Upper lobe of left lung (tissue), 6 donors: ENCODE data around the gene CELF5. TPM values are rescaled to one million over a fixed set of nuclear protein-coding genes. Genes with fewer than 3 reads are reported as not detected.

Experiments used
- ATAC-seq, 2 donors: fragments of 200-7000 bp; cut with Tn5 transposase; one replicate each; pipeline ENCODE4 v1.9.1; 2022; ENCODE audit warnings: mild to moderate bottlenecking in 2 of 2, moderate library complexity in 2 of 2; ENCODE audit not compliant: low FRiP score in 2 of 2
- DNase-seq, 2 donors: peaks; one replicate each; pipeline ENCODE4 v3.0.0-alpha.2; 2019 to 2020
- H3K27ac ChIP-seq, 4 donors: fragments of 200-600 bp; sonication (generic); one replicate each; pipeline ENCODE4 v1.5.1; 2016 to 2019
- H3K27me3 ChIP-seq, 4 donors: fragments of 200-600 bp; sonication (generic); one replicate each; pipeline ENCODE4 v1.5.1; 2017 to 2019
- H3K36me3 ChIP-seq, 4 donors: fragments of 200-600 bp; sonication (generic); one replicate each; pipeline ENCODE4 v1.5.1; 2016 to 2019
- H3K4me1 ChIP-seq, 4 donors: fragments of 200-600 bp; sonication (generic); one replicate each; pipeline ENCODE4 v1.5.1; 2018 to 2019
- H3K4me3 ChIP-seq, 4 donors: fragments of 200-600 bp; sonication (generic); one replicate each; pipeline ENCODE4 v1.5.1; 2017 to 2019; ENCODE audit warnings: mild to moderate bottlenecking in 2 of 4, moderate library complexity in 1 of 4
- H3K9me3 ChIP-seq, 4 donors: fragments of 200-600 bp; sonication (generic); one replicate each; pipeline ENCODE4 v1.5.1; 2018 to 2019
- EP300 ChIP-seq, 4 donors: sonication (generic); formaldehyde crosslinking; IDR thresholded peaks; one replicate each; pipeline ENCODE4 v1.5.1; 2017; ENCODE audit warnings: antibody characterized with exemption in 4 of 4, control low read depth in 2 of 4
- POLR2A ChIP-seq, 4 donors: fragments of 450-650 bp; IDR thresholded peaks; one replicate each; pipeline ENCODE4 v1.5.1; 2016 to 2017; ENCODE audit warnings: antibody characterized with exemption in 4 of 4, mild to moderate bottlenecking in 2 of 4
- POLR2AphosphoS5 ChIP-seq, 2 donors: sonication (generic); formaldehyde crosslinking; IDR thresholded peaks; one replicate each; pipeline ENCODE4 v1.5.1; 2017; ENCODE audit warnings: antibody characterized with exemption in 2 of 2
- WGBS, 2 donors: methylation state at CpG; one replicate each; pipeline ENCODE4 v1.1.5; 2017 to 2018; 5-methylcytosine and 5-hydroxymethylcytosine counted together
- total RNA-seq, 6 donors: library from RNA; depleted of rRNA in 4 of 6; stranded (reverse); fragments of >200 nt in 4 of 6; gene quantifications; one replicate each; pipeline versions ENCODE4 v1.1.0 to v1.2.1, GENCODE V29; 2016 to 2021
- TF ChIP-seq, protein P1 (sequence below), 6 experiments: fragments of 450-650 bp in 4 of 6; fragments of 200-600 bp in 2 of 6; sonication (generic) in 2 of 6; IDR thresholded peaks; one replicate each; pipeline ENCODE4 v1.5.1; 2016 to 2019; ENCODE audit warnings: antibody characterized with exemption in 6 of 6
- donor health status: DM: no; HTN: no; CAD: no; lungs with moderate emphysema.
- donor health status: DM: no; HTN: yes; CAD: no; lungs with severe emphysema.

CELF5 gene
- total RNA-seq, 6 donors from 2014 or later = 0.49 to 0.76 TPM; not detected in 4

DNA sequence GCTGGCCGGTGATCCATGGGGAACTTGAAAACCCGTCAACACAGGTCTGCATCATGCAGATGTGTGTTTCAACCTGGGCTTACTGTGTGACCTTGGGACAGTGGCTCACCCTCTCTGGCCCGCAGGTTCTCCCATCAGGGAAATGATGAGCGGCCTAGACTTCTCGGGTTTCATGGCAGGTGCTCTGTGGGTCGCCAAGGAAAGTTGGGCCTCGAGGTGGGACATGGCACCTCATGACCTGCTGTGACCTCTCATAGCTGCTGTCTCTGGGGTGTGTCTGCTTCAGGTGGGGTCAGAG, 91.2 kb downstream of the CELF5 start:
- TF ChIP-seq, protein P1, sequence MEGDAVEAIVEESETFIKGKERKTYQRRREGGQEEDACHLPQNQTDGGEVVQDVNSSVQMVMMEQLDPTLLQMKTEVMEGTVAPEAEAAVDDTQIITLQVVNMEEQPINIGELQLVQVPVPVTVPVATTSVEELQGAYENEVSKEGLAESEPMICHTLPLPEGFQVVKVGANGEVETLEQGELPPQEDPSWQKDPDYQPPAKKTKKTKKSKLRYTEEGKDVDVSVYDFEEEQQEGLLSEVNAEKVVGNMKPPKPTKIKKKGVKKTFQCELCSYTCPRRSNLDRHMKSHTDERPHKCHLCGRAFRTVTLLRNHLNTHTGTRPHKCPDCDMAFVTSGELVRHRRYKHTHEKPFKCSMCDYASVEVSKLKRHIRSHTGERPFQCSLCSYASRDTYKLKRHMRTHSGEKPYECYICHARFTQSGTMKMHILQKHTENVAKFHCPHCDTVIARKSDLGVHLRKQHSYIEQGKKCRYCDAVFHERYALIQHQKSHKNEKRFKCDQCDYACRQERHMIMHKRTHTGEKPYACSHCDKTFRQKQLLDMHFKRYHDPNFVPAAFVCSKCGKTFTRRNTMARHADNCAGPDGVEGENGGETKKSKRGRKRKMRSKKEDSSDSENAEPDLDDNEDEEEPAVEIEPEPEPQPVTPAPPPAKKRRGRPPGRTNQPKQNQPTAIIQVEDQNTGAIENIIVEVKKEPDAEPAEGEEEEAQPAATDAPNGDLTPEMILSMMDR (IDR thresholded peaks at IDR 0.05) = no peak
- no peaks in the 10 kb centered on the region for H3K9me3 ChIP-seq
- H3K27ac ChIP-seq = no peak overlapping the region
- 80 to 87% methylated on average over 2 to 7 of the region's 7 CpGs for WGBS, 2 donors
- H3K4me1 ChIP-seq = no peaks in the 10 kb centered on the region
- ATAC-seq (no peak), DNase-seq (no peak)
- no peaks in the 10 kb centered on the region for H3K36me3 ChIP-seq
- H3K4me3 ChIP-seq = no peak overlapping the region
- peaks cover 0 to 16% (median 3%) of the 10 kb centered on the region in 4 donors for H3K27me3 ChIP-seq

DNA sequence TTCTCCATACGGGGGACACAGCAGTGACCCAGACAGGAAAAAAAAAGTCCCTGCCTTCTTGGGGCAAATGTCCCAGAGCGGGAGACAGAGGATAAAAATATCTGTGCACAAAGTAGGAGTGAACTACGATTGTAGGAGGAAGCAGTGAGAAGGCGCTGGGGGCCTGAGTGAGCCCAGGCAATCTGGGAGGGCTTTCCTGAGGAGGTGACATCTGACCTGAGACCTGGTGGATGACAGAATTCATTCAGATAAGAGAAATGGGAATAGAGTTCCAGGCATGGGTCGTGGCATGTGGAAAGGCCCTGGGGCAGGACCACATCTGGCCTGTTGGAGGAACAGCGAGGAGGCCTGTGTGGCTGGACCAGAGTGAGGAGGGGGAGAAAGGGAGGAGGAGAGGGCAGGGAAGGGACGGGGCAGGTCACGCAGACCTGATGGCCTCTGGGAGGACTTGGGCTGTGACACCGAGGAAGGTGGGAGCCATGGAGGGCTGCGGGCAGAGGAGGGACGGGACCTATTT, 91.7 kb downstream of the CELF5 start:
- Histone ChIP-seq H3K36me3 (no peaks in the 10 kb centered on the region), H3K27ac (no peak overlapping the region), H3K4me3 (no peak overlapping the region), H3K9me3 (no peaks in the 10 kb centered on the region), H3K4me1 (no peaks in the 10 kb centered on the region), H3K27me3 (peaks cover 0 to 16% (median 3%) of the 10 kb centered on the region in 4 donors)
- no peak for ATAC-seq
- 80 to 81% methylated on average over 11 of the region's 11 CpGs for WGBS, 2 donors
- no peak for TF ChIP-seq POLR2AphosphoS5 (IDR thresholded peaks at IDR 0.05)
- no peak for TF ChIP-seq POLR2A (IDR thresholded peaks at IDR 0.05)
- no peak for TF ChIP-seq EP300 (IDR thresholded peaks at IDR 0.05)
- TF ChIP-seq, protein P1 (IDR thresholded peaks at IDR 0.05) = no peak
- DNase-seq = no peak

DNA sequence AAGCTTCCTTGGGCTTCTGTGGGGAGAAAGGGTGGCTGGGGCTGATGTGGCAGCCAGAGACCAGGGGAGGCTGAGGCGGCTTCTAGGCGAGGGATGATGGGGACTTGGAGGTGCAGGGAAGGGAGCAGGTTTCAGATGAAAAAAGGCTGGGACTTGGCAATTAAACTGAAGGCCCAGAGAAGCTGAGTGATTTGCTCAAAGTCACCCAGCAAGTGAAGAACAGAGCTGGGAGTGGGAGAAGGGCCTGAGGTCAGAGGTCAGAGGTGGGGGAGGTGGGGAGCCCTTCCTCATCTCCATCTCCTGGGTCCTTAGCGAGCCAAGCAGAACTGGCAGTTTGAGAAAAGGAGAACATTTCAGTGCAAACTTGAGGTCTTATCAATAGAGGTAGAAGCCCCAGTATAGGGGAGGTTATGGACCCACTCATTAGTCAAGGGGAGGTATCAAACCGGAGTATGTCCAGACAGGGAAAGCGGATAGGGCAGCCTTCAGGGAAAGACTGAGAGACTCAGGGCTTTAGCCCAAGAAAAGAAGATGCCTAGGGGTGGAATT, 92.3 kb downstream of the CELF5 start:
- TF ChIP-seq POLR2AphosphoS5 (IDR thresholded peaks at IDR 0.05) (no peak), EP300 (IDR thresholded peaks at IDR 0.05) (no peak), POLR2A (IDR thresholded peaks at IDR 0.05) (no peak)
- TF ChIP-seq, protein P1 (IDR thresholded peaks at IDR 0.05) = no peak
- Histone ChIP-seq H3K36me3 (no peaks in the 10 kb centered on the region), H3K4me1 (no peaks in the 10 kb centered on the region), H3K4me3 (no peak overlapping the region), H3K27me3 (peaks cover 0 to 16% (median 0%) of the 10 kb centered on the region in 4 donors), H3K27ac (no peak overlapping the region), H3K9me3 (no peaks in the 10 kb centered on the region)
- DNase-seq (no peak), ATAC-seq (no peak)
- WGBS, 2 donors = 78 to 80% methylated on average over 5 of the region's 5 CpGs

DNA sequence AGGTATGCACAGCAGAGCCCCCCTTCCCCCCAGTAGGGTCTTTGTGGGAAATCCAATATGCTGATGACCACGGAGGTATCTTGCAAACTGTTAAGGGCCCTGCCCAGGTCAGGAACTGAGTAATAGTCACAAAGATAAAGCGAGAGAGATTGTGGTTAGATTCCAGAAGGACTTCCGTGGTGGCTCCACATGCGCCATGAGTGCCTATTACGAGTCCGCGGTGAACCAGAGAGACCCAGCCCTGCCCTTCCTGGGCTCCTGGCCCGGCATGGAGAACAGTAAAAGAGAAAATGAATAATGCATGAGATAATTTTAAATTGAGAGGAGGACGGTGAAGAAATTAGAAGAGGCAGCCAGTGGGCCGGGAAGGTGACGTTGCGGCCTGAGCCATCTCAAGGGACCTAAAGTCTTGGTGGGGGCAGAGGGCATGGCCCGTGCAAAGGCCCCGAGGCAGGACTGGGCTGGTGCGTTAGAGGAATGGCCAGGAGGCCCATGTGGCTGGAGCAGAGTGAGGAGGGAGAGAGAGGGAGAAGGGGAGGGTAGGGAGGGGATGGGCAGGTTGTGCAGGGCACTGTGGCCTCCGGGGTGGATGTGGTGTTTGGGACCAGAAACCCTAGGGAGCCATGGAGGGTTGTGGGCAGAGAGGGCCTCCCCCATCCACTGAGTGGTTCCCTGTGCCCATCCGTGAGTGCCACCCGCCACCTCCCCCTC, 95.3 kb downstream of the CELF5 start:
- H3K4me1 ChIP-seq = no peaks in the 10 kb centered on the region
- no peaks in the 10 kb centered on the region for H3K27me3 ChIP-seq
- no peak overlapping the region for H3K4me3 ChIP-seq
- H3K36me3 ChIP-seq = no peaks in the 10 kb centered on the region
- DNase-seq = no peak
- H3K27ac ChIP-seq = no peak overlapping the region
- 51 to 54% methylated on average over 17 to 18 of the region's 18 CpGs for WGBS, 2 donors
- TF ChIP-seq POLR2A (IDR thresholded peaks at IDR 0.05) (no peak), EP300 (IDR thresholded peaks at IDR 0.05) (no peak), POLR2AphosphoS5 (IDR thresholded peaks at IDR 0.05) (no peak)
- TF ChIP-seq, protein P1 (IDR thresholded peaks at IDR 0.05) = no peak
- no peaks in the 10 kb centered on the region for H3K9me3 ChIP-seq
- ATAC-seq = peak in 1 of 2 donors; percentile 76

DNA sequence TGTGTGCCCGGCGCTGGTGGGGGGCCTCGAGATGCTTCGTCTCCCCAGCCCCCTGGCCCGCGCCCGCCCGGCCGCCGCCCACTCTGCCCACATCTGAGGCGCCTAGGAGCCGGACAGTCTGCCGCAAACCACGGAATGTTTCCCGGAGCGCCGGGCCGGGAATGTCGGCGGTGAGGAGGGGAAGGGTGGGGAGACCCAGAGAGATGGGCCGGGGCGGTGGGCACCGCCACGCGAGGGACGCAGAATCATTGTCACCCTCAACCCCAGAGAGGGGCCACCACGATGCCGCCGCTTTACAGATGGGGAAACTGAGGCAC, 95.9 kb downstream of the CELF5 start:
- TF ChIP-seq EP300 (IDR thresholded peaks at IDR 0.05) = no peak
- TF ChIP-seq POLR2A (IDR thresholded peaks at IDR 0.05) = no peak
- TF ChIP-seq POLR2AphosphoS5 (IDR thresholded peaks at IDR 0.05) = no peak
- TF ChIP-seq, protein P1 (IDR thresholded peaks at IDR 0.05) = no peak
- Histone ChIP-seq H3K27ac (no peak overlapping the region), H3K36me3 (no peaks in the 10 kb centered on the region), H3K27me3 (no peaks in the 10 kb centered on the region), H3K4me3 (no peak overlapping the region), H3K9me3 (no peaks in the 10 kb centered on the region), H3K4me1 (no peaks in the 10 kb centered on the region)
- 73 to 75% methylated on average over 16 to 17 of the region's 29 CpGs for WGBS, 2 donors
- DNase-seq (peak in 1 of 2 donors; percentile 75), ATAC-seq (no peak)
